Measurements from ENCODE around the gene GHR.

- TF ChIP-seq CTCF (IDR thresholded peaks at IDR 0.05) (no peak), POLR2A (IDR thresholded peaks at IDR 0.05) (no peak)
Measured at GRCh38 chr5:42624912-42625311, 201.7 kb downstream of the GHR start.
